ENCODE data around the gene ULK4. TPM values are rescaled to one million over a fixed set of nuclear protein-coding genes. Genes with fewer than 3 reads are reported as not detected.

The ULK4 gene
- 17.2 and 22.7 TPM in 2 replicates for total RNA-seq

GRCh38 chr3:41961751-41962679 is at the start of gene ULK4:
TSS of gene ULK4 (minus strand) at chr3:41962103. CDS start at chr3:41954759, 7,344 bp downstream.

GRCh38 chr3:41198950-41199865 is 762.7 kb downstream of the ULK4 start, which contains the start of gene CTNNB1:
TSS of gene CTNNB1 (plus strand) at chr3:41199505. CDS start at chr3:41224069, 24,564 bp downstream.

Other genes with a start within 250 kb of the ULK4 start
- gene TRAK1, start 129.3 kb upstream of the ULK4 start, total RNA-seq, result 17.5 and 25.7 TPM in 2 replicates

Data from smooth muscle cell of the umbilical artery (primary cell).